Embryonic facial prominence (tissue), 1 donor: ENCODE data around the gene LMO2.

ENCODE experiments used
- DNase-seq: peaks from one replicate; pipeline ENCODE4 v3.0.0-alpha.2; 2016; ENCODE audit errors: extremely low spot score

LMO2 gene

GRCh38 chr11:33819278-33820035, 72.4 kb downstream of the LMO2 start:
- no peak for DNase-seq
